B cell (primary cell): ENCODE measurements around the gene BLOC1S3.

Experiments used
- CTCF ChIP-seq: fragments of 200-600 bp; IDR thresholded peaks from one replicate; pipeline ENCODE4 v1.8.0; 2022; ENCODE audit warnings: antibody characterized with exemption, mild to moderate bottlenecking
- EZH2 ChIP-seq: IDR thresholded peaks from 2 replicates; pipeline ENCODE4 v1.6.1; 2012; ENCODE audit warnings: borderline replicate concordance, low read depth, mild to moderate bottlenecking, moderate library complexity, low read length; ENCODE audit not compliant: insufficient read depth, poor library complexity, severe bottlenecking

GRCh38 chr19:45162608-45163143 lies 15.9 kb upstream of the BLOC1S3 start:
- TF ChIP-seq CTCF, result no peak
- TF ChIP-seq EZH2, result no peak
